Stimulated activated CD4-positive, alpha-beta T cell treated with anti-CD3 and anti-CD28 coated beads, Interleukin-2, amount 100 ng/mL, for 48 hours (primary cell): ENCODE results near the gene ZNF292.
"Not testable (repeated sequence)": the region's sequence is repeated elsewhere in the genome, so short reads cannot be mapped to it uniquely, and the experiment has no call there.

Experiments used
- DNase-seq, 2 donors: peaks; one replicate each; pipeline ENCODE4 v3.0.0-alpha.2; 2020

The ZNF292 gene

GRCh38 chr6:87281426-87281825 lies 126.1 kb downstream of the ZNF292 start:
- DNase-seq = no peak

GRCh38 chr6:87282743-87283142 lies 127.4 kb downstream of the ZNF292 start:
- no peak for DNase-seq

- no peak for DNase-seq
Measured at GRCh38 chr6:87283461-87283860, 128.1 kb downstream of the ZNF292 start.

- DNase-seq = no peak
Measured at GRCh38 chr6:87287251-87287650, 131.9 kb downstream of the ZNF292 start.

- DNase-seq = no peak
Measured at GRCh38 chr6:87289571-87289970, 134.2 kb downstream of the ZNF292 start.

GRCh38 chr6:87291883-87292282 lies 136.5 kb downstream of the ZNF292 start:
- no peak for DNase-seq

- DNase-seq = no peak
Measured at GRCh38 chr6:87293526-87293925, 138.2 kb downstream of the ZNF292 start.

GRCh38 chr6:87297119-87297518 lies 141.8 kb downstream of the ZNF292 start:
- DNase-seq = no peak

GRCh38 chr6:87301277-87301676 lies 145.9 kb downstream of the ZNF292 start:
- DNase-seq = not testable (repeated sequence)

GRCh38 chr6:87308970-87309369 lies 153.6 kb downstream of the ZNF292 start:
- DNase-seq = no peak

- DNase-seq = no peak
Measured at GRCh38 chr6:87312860-87313259, 157.5 kb downstream of the ZNF292 start.
